WTC11 (cell line): Measurements from ENCODE around the gene SLC16A7. TPM values are rescaled to one million over a fixed set of nuclear protein-coding genes. Genes with fewer than 3 reads are reported as not detected.

ENCODE experiments used
- ATAC-seq: fragments of 200-7000 bp; cut with Tn5 transposase; 2 replicates; pipeline ENCODE4 v1.10.0; 2021; ENCODE audit warnings: mild to moderate bottlenecking, moderate library complexity
- CTCF ChIA-PET: fragments of 300-600 bp; sonication (Branson Sonifier 250); formaldehyde crosslinking; loops from one replicate; lab custom pipeline; 2021; ENCODE audit warnings: antibody characterized with exemption; lab: Charles Lee
- POLR2A ChIA-PET: fragments of 350-600 bp; sonication (Branson Sonifier 250); formaldehyde crosslinking; loops from one replicate; lab custom pipeline; 2021; ENCODE audit warnings: antibody characterized with exemption; lab: Charles Lee
- DNase-seq: peaks from one replicate; pipeline ENCODE4 v3.0.0; 2021; ENCODE audit warnings: low spot score
- H3K27ac Mint-ChIP-seq: 2 replicates; pipeline ENCODE4 v1.8.0; 2021; ENCODE audit warnings: mixed read lengths
- H3K27me3 Mint-ChIP-seq: 2 replicates; pipeline ENCODE4 v1.8.0; 2021; ENCODE audit warnings: low read depth, mild to moderate bottlenecking, moderate library complexity, mixed read lengths
- H3K36me3 Mint-ChIP-seq: 2 replicates; pipeline ENCODE4 v1.8.0; 2021; ENCODE audit warnings: mixed read lengths
- H3K4me1 Mint-ChIP-seq: 2 replicates; pipeline ENCODE4 v1.8.0; 2022; ENCODE audit warnings: mixed read lengths
- H3K4me3 Mint-ChIP-seq: 2 replicates; pipeline ENCODE4 v1.8.0; 2021; ENCODE audit warnings: mild to moderate bottlenecking, moderate library complexity, mixed read lengths
- H3K9me3 Mint-ChIP-seq: 2 replicates; pipeline ENCODE4 v1.8.0; 2021; ENCODE audit warnings: mixed read lengths
- AFF4 ChIP-seq: sonication (generic); formaldehyde crosslinking; IDR thresholded peaks from 2 replicates; pipeline ENCODE4 v1.8.1; 2023; ENCODE audit warnings: mild to moderate bottlenecking, missing genetic modification reagents, borderline replicate concordance
- E2F4 ChIP-seq: sonication (generic); formaldehyde crosslinking; IDR thresholded peaks from 2 replicates; pipeline ENCODE4 v1.8.1; 2022; ENCODE audit warnings: low read depth, mild to moderate bottlenecking, moderate library complexity, missing genetic modification reagents, borderline replicate concordance
- ESRRA ChIP-seq: sonication (generic); formaldehyde crosslinking; IDR thresholded peaks from 2 replicates; pipeline ENCODE4 v1.8.1; 2022; ENCODE audit warnings: mild to moderate bottlenecking, missing genetic modification reagents, borderline replicate concordance
- FOXJ3 ChIP-seq: sonication (generic); formaldehyde crosslinking; IDR thresholded peaks from 2 replicates; pipeline ENCODE4 v1.9.0; 2021; ENCODE audit warnings: missing genetic modification reagents, mild to moderate bottlenecking, borderline replicate concordance
- NR3C1 ChIP-seq: sonication (generic); formaldehyde crosslinking; conservative IDR thresholded peaks from 2 replicates; pipeline ENCODE4 v1.8.1; 2023; ENCODE audit warnings: low read depth, mild to moderate bottlenecking, missing genetic modification reagents
- SMAD3 ChIP-seq: sonication (generic); formaldehyde crosslinking; IDR thresholded peaks from 2 replicates; pipeline ENCODE4 v1.8.0; 2022; ENCODE audit warnings: missing genetic modification reagents, mild to moderate bottlenecking, borderline replicate concordance
- ZNF232 ChIP-seq: sonication (generic); formaldehyde crosslinking; IDR thresholded peaks from 2 replicates; pipeline ENCODE4 v1.8.0; 2022; ENCODE audit warnings: mild to moderate bottlenecking, missing genetic modification reagents
- total RNA-seq: library from RNA; stranded (reverse); gene quantifications from 3 replicates; pipeline ENCODE4 v1.2.3, GENCODE V29; 2021
- TF ChIP-seq, protein P1 (sequence below): sonication (generic); formaldehyde crosslinking; IDR thresholded peaks from 2 replicates; pipeline ENCODE4 v1.8.0; 2023; ENCODE audit warnings: missing genetic modification reagents
- TF ChIP-seq, protein P2 (sequence below): sonication (generic); formaldehyde crosslinking; IDR thresholded peaks from 2 replicates; pipeline ENCODE4 v1.8.0; 2022; ENCODE audit warnings: mild to moderate bottlenecking, missing genetic modification reagents
- TF ChIP-seq, protein P3 (sequence below): sonication (generic); formaldehyde crosslinking; IDR thresholded peaks from 2 replicates; pipeline ENCODE4 v1.8.1; 2022; ENCODE audit warnings: missing genetic modification reagents, borderline replicate concordance
- TF ChIP-seq, protein P4 (sequence below): sonication (generic); formaldehyde crosslinking; conservative IDR thresholded peaks from 2 replicates; pipeline ENCODE4 v1.8.1; 2022; ENCODE audit warnings: mild to moderate bottlenecking, missing genetic modification reagents
- TF ChIP-seq, protein P5 (sequence below): fragments of 250-450 bp; sonication (Bioruptor Pico); IDR thresholded peaks from 2 replicates; pipeline ENCODE4 v1.9.0; 2021; ENCODE audit warnings: mild to moderate bottlenecking

The SLC16A7 gene
- total RNA-seq, 1 experiment from 2014 or later = 3.4 TPM

- no peak for DNase-seq
- Mint-ChIP-seq H3K36me3 (no peaks in the 10 kb centered on the region), H3K9me3 (no peaks in the 10 kb centered on the region), H3K27ac (no peak overlapping the region), H3K27me3 (no peaks in the 10 kb centered on the region), H3K4me3 (no peak overlapping the region), H3K4me1 (no peaks in the 10 kb centered on the region)
- TF ChIP-seq ZNF232 (CRISPR knock-in tag) (no peak), AFF4 (CRISPR knock-in tag) (no peak), ESRRA (CRISPR knock-in tag) (no peak), FOXJ3 (no peak), NR3C1 (CRISPR knock-in tag) (no peak), SMAD3 (CRISPR knock-in tag) (no peak), E2F4 (CRISPR knock-in tag) (no peak)
- TF ChIP-seq, protein P1, sequence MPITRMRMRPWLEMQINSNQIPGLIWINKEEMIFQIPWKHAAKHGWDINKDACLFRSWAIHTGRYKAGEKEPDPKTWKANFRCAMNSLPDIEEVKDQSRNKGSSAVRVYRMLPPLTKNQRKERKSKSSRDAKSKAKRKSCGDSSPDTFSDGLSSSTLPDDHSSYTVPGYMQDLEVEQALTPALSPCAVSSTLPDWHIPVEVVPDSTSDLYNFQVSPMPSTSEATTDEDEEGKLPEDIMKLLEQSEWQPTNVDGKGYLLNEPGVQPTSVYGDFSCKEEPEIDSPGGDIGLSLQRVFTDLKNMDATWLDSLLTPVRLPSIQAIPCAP = no peak
- TF ChIP-seq, protein P2, sequence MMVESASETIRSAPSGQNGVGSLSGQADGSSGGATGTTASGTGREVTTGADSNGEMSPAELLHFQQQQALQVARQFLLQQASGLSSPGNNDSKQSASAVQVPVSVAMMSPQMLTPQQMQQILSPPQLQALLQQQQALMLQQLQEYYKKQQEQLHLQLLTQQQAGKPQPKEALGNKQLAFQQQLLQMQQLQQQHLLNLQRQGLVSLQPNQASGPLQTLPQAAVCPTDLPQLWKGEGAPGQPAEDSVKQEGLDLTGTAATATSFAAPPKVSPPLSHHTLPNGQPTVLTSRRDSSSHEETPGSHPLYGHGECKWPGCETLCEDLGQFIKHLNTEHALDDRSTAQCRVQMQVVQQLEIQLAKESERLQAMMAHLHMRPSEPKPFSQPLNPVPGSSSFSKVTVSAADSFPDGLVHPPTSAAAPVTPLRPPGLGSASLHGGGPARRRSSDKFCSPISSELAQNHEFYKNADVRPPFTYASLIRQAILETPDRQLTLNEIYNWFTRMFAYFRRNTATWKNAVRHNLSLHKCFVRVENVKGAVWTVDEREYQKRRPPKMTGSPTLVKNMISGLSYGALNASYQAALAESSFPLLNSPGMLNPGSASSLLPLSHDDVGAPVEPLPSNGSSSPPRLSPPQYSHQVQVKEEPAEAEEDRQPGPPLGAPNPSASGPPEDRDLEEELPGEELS (CRISPR knock-in tag) = no peak
- TF ChIP-seq, protein P3, sequence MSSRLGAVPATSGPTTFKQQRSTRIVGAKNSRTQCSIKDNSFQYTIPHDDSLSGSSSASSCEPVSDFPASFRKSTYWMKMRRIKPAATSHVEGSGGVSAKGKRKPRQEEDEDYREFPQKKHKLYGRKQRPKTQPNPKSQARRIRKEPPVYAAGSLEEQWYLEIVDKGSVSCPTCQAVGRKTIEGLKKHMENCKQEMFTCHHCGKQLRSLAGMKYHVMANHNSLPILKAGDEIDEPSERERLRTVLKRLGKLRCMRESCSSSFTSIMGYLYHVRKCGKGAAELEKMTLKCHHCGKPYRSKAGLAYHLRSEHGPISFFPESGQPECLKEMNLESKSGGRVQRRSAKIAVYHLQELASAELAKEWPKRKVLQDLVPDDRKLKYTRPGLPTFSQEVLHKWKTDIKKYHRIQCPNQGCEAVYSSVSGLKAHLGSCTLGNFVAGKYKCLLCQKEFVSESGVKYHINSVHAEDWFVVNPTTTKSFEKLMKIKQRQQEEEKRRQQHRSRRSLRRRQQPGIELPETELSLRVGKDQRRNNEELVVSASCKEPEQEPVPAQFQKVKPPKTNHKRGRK (CRISPR knock-in tag) = no peak
- ChIA-PET CTCF (no interaction called here), POLR2A (no interaction called here)
- no peak for ATAC-seq
Measured at GRCh38 chr12:59657711-59658110, 61.9 kb downstream of the SLC16A7 start.

- H3K4me3 Mint-ChIP-seq = no peak overlapping the region
- ATAC-seq (no peak), DNase-seq (no peak)
- ChIA-PET POLR2A (no interaction called here), CTCF (no interaction called here)
- H3K9me3 Mint-ChIP-seq = no peaks in the 10 kb centered on the region
- H3K4me1 Mint-ChIP-seq = no peaks in the 10 kb centered on the region
- H3K36me3 Mint-ChIP-seq = no peaks in the 10 kb centered on the region
- H3K27ac Mint-ChIP-seq = no peak overlapping the region
- H3K27me3 Mint-ChIP-seq = no peaks in the 10 kb centered on the region
- TF ChIP-seq E2F4 (CRISPR knock-in tag) = no peak
- TF ChIP-seq, protein P2 (CRISPR knock-in tag) = no peak
- TF ChIP-seq, protein P4, sequence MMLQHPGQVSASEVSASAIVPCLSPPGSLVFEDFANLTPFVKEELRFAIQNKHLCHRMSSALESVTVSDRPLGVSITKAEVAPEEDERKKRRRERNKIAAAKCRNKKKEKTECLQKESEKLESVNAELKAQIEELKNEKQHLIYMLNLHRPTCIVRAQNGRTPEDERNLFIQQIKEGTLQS (CRISPR knock-in tag) = no peak
- TF ChIP-seq, protein P5, sequence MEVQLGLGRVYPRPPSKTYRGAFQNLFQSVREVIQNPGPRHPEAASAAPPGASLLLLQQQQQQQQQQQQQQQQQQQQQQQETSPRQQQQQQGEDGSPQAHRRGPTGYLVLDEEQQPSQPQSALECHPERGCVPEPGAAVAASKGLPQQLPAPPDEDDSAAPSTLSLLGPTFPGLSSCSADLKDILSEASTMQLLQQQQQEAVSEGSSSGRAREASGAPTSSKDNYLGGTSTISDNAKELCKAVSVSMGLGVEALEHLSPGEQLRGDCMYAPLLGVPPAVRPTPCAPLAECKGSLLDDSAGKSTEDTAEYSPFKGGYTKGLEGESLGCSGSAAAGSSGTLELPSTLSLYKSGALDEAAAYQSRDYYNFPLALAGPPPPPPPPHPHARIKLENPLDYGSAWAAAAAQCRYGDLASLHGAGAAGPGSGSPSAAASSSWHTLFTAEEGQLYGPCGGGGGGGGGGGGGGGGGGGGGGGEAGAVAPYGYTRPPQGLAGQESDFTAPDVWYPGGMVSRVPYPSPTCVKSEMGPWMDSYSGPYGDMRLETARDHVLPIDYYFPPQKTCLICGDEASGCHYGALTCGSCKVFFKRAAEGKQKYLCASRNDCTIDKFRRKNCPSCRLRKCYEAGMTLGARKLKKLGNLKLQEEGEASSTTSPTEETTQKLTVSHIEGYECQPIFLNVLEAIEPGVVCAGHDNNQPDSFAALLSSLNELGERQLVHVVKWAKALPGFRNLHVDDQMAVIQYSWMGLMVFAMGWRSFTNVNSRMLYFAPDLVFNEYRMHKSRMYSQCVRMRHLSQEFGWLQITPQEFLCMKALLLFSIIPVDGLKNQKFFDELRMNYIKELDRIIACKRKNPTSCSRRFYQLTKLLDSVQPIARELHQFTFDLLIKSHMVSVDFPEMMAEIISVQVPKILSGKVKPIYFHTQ (CRISPR knock-in tag) = no peak
Measured at GRCh38 chr12:59660148-59660547, 64.3 kb downstream of the SLC16A7 start.
